GM12891 (cell line): Measurements from ENCODE around the gene UCHL3.

ENCODE experiments used
- PAX5 ChIP-seq: IDR thresholded peaks from 2 replicates; pipeline ENCODE4 v1.6.1; 2011; ENCODE audit warnings: low read length, moderate library complexity, mild to moderate bottlenecking; ENCODE audit not compliant: insufficient read depth, severe bottlenecking
- POLR2A ChIP-seq: IDR thresholded peaks from 2 replicates; pipeline ENCODE4 v1.6.1; 2011; ENCODE audit warnings: low read depth, low read length, control low read depth
- POLR2AphosphoS5 ChIP-seq: IDR thresholded peaks from 2 replicates; pipeline ENCODE4 v1.6.1; 2011; ENCODE audit warnings: low read depth, low read length, control low read depth
- POU2F2 ChIP-seq: IDR thresholded peaks from 2 replicates; pipeline ENCODE4 v1.6.1; 2011; ENCODE audit warnings: low read depth, mild to moderate bottlenecking, control low read depth, low read length, moderate library complexity
- SPI1 ChIP-seq: IDR thresholded peaks from 2 replicates; pipeline ENCODE4 v1.6.1; 2011; ENCODE audit warnings: low read depth, low read length, control low read depth
- TAF1 ChIP-seq: IDR thresholded peaks from 2 replicates; pipeline ENCODE4 v1.6.1; 2011; ENCODE audit warnings: low read depth, low read length, control low read depth

DNA sequence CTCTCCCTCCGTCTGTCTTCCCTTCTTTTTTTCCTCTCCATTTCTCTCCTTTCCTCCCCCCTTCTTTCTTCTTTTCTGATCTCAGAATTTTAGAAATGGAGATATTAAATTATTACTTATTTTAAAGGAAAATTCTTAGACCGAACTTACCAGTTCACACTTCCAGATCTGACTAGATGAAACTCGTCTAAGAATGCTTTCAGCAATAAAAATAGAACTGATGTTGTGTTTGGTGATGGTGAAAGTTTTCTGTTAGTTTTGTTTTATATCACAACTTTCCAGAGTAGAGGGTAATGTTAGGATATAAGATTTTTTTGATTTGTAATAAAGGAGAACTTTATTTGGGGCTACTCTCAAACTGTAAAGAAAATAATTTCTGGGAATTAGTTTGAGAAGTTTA, 29.9 kb downstream of the UCHL3 start:
- no peak for TF ChIP-seq POLR2AphosphoS5
- no peak for TF ChIP-seq POLR2A
- TF ChIP-seq TAF1 = no peak
- TF ChIP-seq SPI1 = no peak
- TF ChIP-seq POU2F2 = no peak
- TF ChIP-seq PAX5 = no peak
